ENCODE measurements around the gene SLC31A1.
A peak's percentile ranks its signal among the peaks of the same experiment; 100 is the strongest.

SLC31A1 gene

DNA sequence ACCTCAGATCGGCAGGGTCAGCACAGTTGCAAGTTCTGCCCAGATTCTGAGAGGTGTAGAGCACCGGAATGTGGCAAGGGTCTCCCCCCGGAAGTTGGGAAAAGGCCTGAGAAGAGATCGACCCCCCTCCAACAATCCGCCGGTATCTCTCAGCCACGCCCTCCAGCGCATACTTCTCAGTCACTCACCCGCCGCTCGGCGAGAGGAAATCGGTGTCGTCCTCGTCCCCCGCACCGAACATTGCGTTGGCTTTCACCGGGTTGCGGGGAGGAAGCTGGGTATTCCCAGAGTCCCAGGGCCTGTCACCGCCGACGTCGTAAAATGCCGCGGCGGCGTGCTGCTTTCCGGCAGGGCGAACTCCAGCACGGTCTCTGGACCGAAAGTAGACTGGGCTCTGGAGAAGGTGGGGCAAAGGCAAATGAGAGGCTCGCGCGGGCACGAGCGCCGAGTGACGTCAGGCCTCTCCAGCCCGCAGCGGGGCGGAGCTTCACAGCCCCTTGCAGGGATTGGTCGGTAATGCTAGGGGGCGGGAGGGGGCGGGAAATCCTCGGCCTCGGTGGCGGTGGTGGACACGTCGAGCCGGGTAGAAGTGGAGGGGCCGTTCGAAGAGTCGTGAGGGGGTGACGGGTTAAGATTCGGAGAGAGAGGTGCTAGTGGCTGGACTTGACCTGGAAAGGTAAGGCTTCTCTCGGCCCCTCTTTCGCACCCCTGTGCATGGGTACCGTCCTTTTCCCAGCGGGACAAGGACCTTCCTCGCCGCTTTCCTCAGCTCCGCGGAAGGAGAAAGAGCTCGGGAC is at the start of gene SLC31A1, which contains the start of gene FKBP15:
SLC31A1 (plus strand) TSS at position 542 of the 797 bp plus-strand sequence. CDS start 34,605 bp downstream, outside the sequence.
FKBP15 (minus strand) TSS at position 275 of the 797 bp plus-strand sequence; CDS start at position 241, 34 bp downstream.
- peak; percentile 97 for DNase-seq

DNA sequence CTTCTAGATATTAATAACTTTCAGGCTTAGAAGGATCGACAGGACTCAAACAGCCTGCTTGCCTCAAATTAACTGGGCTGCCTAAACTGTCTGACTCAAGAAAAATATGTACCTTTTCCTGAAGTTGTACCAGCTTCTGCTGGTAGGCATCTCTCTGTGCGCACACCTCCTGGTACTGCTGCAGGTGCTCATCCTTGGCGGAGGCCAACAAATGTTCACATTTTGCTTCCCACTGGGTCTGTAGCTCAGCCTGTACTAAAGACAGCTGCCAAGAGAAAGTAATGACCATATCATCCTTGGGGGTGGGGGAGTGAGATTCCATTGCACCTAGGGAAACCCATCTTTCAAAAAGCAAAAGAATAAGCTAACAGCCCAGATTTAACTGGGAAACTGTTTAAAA is 48.0 kb upstream of the SLC31A1 start:
- no peak for DNase-seq

DNA sequence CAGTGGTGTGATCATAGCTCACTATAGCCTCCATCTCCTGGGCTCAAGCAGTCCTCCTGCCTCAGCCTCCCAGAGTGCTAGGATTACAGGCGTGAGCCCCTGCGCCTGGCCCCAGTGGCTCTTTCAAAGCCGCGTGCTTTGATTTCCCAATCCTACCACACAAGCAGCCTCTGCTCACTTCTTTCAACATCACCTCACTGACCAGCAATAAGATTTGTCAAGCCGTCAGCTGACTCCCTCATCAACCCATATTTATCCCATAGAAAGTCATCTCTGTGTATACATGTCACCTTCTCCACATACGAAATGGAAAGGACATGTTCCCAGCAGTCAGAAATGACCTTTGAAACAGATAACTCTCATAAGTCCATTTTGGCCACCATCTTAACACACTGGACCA is 44.5 kb upstream of the SLC31A1 start:
- DNase-seq: no peak

DNA sequence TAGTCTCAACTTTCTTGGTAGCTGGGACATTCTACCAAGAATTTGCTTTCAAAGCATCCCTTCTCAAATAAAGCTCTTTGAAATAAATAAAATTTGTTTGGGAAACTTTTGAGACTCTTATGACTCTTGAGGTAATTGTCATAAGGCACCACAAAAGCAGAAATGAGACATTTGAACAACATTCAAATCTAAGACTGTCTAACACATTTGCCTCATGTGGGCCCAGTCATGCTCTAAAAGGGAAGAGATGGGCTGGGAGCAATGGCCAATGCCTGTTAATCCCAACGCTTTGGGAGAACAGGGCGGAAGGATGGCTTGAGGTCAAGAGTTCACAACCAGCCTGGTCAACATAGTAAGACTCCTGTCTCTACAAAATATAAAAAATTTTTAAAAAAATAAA is 44.1 kb upstream of the SLC31A1 start:
- no peak for DNase-seq

DNA sequence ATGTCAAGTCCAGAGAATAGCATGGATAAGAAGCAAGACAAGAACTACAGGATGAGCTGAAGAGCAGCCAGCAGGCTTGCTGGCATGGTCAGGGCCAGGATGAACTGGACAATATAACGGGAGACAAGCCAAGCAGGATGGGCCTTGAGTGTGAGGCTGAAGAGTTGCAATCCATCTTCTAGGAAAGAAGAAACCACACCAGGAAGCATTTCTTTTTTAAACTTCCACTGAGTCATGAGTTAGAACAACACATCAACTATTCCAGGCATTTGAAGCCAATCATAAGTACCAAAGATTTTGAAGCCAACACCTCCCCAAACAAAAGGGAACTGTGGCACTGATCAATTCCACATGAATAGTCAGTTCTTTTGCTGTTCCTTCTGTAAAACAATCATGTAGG is 43.3 kb upstream of the SLC31A1 start:
- no peak for DNase-seq

DNA sequence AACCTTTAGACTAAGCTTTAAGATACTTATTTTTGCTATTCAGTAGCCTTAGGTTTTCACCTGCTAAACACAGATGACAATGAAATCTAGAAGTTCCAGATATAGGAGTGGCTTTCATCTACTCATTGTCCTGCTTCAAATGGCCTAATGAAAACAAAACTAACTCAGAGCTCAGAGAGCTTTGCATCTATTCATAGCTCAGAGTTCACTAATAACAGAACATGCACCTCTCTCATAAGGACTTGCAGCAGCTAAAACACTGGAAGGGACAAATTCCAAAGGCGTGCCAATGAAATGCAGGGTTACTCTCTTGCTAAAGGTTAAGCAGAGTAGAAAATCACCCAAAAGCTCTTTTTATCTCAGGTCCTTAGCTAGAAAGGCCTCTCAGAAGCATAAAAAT is 41.5 kb upstream of the SLC31A1 start:
- DNase-seq: no peak

DNA sequence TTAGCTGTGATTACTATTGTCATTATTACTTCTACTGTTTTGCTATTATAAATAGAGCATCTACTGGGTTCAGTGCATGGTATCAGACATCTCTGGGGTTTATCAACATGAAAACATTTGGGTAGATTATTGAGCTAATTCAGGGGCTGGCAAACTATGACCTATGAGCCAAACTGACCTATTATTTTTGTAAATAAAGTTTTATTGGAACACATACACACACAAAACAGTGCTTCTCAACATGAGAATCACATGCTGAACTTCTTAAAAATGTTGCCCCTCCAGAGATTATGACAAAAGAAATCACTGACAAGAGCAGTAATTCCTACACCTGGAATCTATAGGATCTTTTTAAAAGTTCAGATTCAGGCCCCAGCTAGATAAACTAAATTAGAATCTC is 40.2 kb upstream of the SLC31A1 start:
- no peak for DNase-seq

DNA sequence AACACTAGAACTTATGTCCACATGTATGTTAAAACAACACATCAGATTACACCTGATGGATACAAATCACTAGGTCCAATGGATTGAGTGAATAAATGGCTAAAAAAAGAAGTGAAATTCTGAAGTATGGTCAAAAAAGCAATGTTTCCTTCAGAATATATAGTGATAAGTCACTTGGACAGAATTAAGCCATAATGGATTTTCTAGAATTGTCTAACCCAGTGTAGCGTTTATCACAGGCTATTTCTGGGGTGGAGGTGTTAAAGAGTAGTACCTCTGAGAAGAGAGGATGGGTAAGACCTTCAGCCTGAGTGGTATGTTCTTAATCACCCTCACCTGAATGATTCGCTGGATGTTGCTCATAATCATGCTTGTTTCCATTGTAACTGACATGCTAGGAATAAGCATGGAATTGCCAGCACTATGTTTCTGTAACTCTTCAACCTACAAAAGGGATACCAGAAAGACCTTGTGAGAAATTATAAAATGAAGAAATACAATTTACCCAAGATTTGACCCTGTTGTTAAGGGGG is 37.3 kb upstream of the SLC31A1 start:
- no peak for DNase-seq

DNA sequence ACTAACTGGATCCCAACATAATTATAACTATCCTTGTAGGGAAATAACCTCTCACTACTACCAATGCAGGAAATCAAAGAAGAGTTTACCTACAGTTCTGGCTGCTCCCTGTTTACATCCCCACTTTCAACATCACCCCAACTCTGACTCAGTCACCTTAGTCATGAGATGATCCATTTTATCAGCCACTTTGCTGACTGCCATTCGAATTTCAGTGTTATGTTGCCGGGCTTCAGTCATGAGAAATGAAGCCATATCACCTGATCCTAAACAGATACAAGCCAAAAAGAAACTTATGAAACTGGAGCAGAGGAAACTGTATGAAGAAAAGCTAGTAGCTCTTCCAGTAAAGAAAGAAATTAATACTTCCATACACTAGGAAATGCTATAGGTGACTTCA is 36.8 kb upstream of the SLC31A1 start:
- no peak for DNase-seq

DNA sequence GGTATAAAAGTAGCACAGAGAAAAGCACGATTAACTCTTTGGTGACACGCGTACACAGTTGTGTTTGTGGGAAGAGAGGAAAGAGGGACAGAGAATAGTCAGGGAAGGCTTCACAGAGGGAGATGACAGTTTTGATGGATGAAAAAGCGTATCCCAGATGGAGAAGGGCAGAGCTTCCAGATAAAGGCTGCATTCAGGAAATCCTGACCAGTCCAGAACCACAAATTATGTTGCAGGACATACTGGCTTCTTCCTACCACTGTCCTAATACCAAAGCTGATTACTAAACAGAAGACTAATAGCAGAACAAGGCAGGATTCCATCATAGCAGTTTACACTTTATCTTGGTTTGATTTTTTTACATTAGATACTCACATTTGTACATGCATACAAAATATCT is 36.1 kb upstream of the SLC31A1 start:
- DNase-seq: no peak

DNA sequence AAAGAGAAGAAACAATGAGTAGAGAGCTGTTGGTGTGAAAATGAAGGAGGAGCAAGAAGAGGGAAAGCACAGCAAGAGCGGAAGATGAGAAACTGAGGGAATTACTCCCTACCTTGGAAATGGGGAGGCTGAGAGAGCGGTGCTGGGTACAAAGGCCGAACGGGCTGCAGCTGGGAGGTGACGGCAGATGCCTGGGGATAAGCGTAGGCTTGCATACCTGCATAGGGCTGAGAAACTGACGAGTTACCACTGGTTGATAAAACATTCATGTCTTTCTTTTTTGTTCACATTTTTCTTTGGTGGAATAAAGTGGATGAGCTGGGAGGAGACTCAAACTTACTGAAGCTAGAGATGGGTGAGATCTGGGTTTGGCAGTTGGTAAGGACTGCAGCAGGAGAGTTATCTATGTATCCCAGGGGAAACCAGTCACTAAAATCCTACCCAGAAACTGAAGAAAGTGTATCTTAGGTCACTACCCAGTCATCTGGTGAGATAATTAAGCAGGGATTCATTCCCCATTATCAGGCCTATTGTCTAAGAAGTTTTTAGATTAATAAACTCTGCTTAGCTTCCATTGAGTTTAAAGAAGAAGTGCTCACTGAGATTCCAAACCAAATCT is 35.1 kb upstream of the SLC31A1 start:
- DNase-seq: no peak

DNA sequence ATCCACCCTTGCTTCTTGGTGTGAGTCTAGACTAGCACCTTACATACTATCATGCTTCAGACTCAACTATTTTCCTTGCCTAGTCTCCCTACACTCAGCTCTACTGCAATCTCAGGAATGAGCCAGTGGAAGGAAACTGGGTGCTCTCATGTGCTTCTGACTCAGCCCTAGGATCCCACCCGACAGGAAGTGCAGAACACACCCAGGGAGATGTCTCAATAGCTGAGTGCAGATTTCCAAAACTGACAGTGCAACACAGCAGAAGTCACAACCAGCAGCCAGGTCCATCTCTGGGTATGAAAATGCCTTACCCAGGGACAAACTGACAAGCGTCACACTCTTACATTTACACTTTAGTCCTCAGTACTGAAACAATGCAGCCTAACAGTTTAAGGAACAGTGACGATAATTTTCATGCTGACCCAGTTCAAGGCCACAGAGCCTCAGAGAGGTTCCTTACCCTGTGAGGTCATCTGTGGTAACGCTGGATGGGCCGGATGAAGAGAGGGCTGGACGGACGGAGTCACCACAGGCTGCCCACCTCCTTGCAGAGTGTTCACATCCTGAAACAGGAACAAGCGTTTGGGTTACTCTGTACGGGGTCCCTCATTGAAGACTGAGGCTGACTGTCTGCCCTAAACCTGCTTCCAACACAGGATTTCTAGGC is 33.3 kb upstream of the SLC31A1 start:
- DNase-seq: peak; percentile 6

DNA sequence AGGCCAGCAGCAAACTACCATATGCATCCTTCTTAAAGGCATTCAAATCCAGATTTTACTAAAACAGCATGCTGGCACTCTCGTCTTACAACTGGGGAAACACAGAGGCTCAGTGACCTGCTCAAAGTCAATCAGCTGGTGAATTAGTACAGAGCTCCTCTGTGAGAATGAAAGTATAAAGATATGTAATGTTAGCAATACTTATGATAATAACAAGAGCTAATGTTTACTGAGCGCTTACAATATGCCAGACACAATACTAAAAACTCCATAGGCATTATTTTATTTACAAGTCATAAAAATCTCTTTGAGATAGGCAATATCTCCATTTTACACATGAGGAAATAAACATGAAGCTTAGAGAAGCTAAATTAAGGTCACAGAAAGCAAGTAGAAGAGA is 28.9 kb upstream of the SLC31A1 start:
- no peak for DNase-seq

DNA sequence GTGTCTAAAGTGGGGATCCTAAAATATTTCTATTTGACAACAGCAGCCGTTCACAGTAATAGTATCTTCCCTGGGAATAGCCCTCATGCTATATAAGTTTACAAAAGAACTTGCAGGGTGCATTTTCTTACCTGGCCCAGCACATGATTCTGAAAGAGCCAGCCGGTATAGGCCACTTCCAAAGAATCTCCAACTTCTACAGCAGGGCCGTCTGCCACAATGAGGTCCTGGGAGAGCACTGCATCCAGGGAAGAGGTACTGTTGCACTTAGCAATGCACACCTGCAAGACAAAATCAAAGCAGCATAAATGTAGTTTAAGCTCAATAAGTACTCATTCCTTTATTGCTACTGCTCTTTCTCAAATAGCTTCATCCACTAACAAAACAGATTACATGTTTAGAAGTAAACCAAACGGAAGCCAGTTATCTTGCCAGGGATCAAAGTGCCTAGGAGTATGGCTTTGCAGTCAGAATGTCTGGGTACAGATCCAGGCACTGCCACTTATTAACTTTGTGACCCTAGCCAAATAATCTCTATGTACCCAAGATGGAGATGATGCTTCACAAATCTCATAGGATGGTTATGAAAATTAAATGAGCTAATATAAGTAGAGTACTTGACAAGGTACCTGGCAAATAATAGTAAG is 21.5 kb upstream of the SLC31A1 start:
- no peak for DNase-seq

DNA sequence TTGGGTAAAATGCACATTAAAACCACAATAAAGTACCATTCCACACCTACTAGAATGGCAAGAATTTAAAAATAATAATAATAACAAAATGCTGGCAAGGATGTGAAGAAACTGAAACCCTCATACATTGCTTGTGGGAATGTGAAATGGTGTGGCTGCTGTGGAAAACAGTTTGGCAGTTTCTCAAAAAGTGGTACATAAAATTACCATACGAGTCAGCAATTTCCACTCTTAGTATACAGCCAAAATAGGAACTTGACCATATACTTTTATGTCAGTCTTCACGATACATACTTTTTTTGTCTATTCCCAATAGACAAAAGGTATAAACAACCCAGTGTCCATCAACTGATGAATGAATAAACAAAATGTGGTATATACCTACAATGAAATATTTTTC is 15.9 kb upstream of the SLC31A1 start:
- DNase-seq: no peak

DNA sequence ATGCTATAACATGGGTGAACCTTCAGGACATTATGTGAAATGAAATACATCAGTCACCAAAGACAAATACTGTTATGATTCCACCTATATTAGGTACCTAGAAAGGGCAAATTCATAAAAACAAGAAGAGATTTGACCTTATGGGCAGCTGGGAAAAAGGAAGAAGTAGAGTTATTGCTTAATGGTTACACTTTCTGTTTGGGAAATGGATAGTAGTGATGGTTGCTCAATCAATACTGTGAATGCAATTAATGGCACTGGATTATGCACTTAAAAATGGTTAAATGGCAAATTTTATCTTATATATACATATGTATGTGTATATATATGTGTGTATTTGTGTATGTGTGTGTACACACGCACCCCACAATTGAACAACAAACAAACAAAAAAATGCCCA is 15.5 kb upstream of the SLC31A1 start:
- no peak for DNase-seq

DNA sequence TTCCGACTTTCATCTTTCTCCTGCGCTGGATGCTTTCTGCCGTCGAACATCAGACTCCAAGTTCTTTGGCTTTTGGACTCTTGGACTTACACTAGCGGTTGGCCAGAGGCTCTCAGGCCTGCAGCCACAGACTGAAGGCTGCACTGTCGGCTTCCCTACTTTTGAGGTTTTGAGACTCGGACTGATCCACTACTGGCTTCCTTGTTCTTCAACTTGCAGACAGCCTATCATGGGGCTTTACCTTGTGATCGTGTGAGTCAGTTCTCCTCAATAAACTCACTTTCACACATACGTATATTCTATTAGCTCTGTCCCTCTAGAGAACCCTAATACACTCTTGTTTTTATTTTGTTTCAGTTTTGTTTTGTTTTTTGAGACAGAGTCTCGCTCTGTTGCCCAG is 10.5 kb upstream of the SLC31A1 start:
- no peak for DNase-seq

DNA sequence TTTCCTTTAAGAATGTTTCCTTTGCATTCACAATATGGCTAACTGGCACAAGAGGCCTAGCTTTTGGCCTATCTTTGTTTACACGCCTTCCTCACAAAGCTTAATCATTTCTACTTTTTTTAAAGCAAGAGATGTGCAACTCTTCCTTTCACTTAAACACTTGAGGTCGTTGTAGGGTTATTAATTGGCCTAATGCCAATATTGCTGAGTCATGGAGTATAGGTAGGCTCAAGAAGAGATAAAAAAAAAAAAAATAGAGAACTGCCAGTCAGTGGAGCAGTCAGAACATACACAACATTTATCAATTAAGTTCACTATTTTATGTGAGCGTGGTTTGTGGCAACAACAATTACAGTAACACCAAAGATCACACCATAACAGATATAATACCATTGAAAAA is 6.2 kb upstream of the SLC31A1 start:
- DNase-seq: peak; percentile 76

DNA sequence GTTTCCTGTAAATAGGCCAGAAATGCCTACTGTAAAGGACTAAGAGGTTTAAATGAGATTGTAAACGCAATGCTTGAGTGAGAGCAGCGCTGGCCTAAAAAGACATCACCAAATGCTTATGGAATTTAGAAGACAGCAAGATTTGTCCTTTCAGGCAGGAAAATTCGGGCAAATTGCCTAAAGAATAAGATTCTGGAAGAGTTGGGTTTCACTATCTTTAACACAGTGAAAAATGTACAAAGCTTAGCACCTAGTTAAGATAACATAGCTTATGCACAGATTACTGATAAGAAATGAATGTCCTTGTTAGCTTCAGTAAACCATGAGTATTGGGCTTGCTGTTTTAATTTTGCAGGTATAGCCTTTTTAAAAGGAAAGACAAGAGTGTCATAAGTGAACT is 4.9 kb upstream of the SLC31A1 start:
- DNase-seq: no peak

DNA sequence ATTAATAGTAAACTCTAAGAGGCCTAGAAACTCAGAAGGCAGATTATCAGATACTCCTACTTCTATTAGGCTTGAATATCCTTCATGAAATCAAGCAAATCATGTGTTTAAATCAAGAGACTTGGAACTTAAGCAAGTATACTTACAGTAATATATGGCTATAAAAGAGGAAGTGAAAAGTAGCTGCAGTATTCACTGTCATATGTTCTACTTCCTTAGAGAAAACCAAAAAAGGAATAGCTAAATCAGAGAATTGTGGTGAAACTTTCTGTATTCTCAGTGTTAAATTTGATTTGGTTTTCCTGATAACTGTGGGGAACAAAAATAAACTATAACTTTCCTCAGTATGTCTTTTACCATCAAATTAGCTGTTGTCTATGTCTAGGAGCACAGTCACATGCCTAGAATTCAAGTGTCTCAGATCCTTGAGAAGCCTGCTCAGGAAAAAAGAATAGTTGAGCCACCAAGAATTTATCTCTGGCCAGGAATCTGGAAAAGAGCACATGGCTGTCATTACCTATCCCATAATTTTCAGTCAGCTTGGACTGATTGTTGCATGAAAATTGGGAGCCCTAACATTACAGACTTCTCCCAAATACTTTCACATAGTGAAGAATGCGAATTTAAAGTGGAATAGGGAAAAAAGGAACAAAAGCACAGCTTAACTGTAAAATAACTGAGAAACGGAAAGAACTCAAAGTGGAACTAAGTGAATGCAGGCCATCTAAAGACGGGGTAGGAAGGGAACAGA is 2.0 kb upstream of the SLC31A1 start:
- no peak for DNase-seq

DNA sequence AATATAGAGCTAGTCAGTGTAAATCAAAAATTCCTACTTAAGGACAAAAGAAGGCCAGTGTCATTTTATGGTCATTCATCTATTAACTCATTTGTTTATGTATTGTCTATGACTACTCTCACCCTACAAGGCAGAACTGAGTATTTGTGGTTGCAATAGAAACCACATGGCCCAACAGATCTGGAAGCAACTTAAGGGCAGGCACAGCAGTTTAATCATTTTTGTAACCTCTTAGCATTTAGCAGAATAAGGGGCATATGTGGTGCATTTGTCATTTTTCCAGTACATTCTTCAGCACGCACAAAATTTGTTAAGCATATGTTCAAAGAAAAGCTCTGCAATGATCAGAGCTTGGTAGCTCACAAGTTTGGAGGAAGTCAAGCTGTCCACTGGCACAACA is 1.4 kb upstream of the SLC31A1 start:
- DNase-seq: peak; percentile 51

DNA sequence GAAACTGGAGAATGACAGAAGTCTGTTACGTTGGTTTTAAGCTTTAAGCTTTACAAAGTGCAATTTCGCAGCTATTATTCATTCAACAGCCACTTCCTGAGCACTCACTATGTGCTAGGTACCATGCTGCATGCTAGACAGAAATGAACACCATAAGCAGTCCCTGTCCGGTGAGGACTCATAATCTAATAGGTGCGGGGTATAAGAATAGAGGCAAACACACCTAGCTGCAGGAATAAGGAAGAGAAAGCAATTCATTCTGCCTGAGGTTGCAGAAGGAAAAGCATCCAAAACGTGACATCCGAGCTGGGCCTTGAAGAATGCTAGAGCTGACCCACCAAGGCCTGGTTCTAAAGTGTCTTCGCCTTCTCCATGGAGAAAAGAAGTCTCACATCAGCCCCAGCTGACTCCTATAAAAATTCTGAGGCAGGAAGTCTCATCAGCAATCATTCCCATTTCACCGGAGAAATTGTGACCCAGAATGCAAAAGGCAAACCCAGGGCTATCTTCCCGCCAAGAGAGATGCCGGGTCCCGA is 809 bp upstream of the SLC31A1 start:
- peak; percentile 36 for DNase-seq

Data from CD4-positive, alpha-beta T cell treated with Interleukin-4 for 4 hours (primary cell).